Testis (tissue), 2 donors: ENCODE data around the gene SNX19.

Source experiments
- POLR2A ChIP-seq: fragments of 450-650 bp; IDR thresholded peaks from one replicate; pipeline ENCODE4 v1.6.1; 2017; ENCODE audit warnings: antibody characterized with exemption, mild to moderate bottlenecking, moderate library complexity
- TF ChIP-seq, protein P1 (sequence below), 3 experiments: fragments of 450-650 bp in 2 of 3; fragments of 200-600 bp in 1 of 3; sonication (generic) in 1 of 3; IDR thresholded peaks; one replicate each; pipeline ENCODE4 v1.5.1; 2016 to 2019; ENCODE audit warnings: antibody characterized with exemption in 3 of 3, mild to moderate bottlenecking in 2 of 3, moderate library complexity in 1 of 3

DNA sequence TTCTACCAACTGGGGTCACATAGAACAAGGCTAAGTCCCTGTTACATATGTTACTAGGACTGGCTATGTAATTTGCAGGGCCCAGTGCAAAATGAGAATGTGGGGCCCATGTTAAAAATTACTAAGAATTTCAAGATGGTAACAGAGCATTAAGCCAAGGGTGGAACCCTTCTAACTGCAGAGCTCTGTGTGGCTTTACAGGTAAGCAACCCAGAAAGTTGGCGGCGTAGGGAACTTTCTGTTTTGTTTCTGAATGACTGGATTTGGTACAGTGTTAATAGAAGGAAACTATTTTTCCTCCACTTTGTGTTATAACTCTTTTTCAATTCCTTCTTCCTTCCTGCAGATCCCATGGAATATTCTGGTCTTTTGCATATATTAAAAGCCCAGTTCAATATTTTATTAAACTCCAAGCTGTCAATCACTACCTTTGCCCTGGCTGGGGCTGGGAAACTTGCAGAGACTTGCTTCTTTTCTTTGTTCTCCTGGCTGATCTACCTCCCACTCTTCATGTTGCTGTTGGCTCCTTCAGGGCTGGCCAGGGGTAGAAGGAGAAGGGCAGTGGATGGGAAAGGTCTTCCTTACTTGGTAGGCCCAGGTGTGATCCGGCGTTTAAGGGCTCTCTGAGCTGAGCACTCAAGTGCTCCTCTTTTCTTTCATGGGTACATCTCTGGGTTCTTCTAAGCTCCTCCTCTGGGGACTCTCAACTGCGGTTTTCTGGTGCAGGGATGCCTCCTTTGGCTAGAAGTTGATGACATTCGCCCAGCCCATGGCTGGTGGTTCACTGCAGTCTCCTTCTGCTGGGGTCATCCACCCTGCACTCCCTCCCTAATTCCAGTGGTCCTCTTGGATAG lies 67.7 kb downstream of the SNX19 start:
- TF ChIP-seq, protein P1, sequence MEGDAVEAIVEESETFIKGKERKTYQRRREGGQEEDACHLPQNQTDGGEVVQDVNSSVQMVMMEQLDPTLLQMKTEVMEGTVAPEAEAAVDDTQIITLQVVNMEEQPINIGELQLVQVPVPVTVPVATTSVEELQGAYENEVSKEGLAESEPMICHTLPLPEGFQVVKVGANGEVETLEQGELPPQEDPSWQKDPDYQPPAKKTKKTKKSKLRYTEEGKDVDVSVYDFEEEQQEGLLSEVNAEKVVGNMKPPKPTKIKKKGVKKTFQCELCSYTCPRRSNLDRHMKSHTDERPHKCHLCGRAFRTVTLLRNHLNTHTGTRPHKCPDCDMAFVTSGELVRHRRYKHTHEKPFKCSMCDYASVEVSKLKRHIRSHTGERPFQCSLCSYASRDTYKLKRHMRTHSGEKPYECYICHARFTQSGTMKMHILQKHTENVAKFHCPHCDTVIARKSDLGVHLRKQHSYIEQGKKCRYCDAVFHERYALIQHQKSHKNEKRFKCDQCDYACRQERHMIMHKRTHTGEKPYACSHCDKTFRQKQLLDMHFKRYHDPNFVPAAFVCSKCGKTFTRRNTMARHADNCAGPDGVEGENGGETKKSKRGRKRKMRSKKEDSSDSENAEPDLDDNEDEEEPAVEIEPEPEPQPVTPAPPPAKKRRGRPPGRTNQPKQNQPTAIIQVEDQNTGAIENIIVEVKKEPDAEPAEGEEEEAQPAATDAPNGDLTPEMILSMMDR (IDR thresholded peaks at IDR 0.05) = no peak
- no peak for TF ChIP-seq POLR2A
